GM19023 (cell line): Measurements from ENCODE around the gene ZNF143.
"Not testable (repeated sequence)": the region's sequence is repeated elsewhere in the genome, so short reads cannot be mapped to it uniquely, and the experiment has no call there.

Source experiments
- ATAC-seq: cut with Tn5 transposase; IDR thresholded peaks from one replicate; pipeline ENCODE4 v1.9.1; 2021; ENCODE audit warnings: mild to moderate bottlenecking, moderate library complexity; ENCODE audit not compliant: unreplicated experiment

Gene ZNF143

GRCh38 chr11:9460322-9461062 lies at the start of gene ZNF143:
Gene ZNF143, plus strand, starts transcription at chr11:9461012. Its CDS starts 10,297 bp downstream, at chr11:9471309.
- ATAC-seq = peak; percentile 88

- no peak for ATAC-seq
Measured at GRCh38 chr11:9428706-9429105, 32.1 kb upstream of the ZNF143 start.

- no peak for ATAC-seq
Measured at GRCh38 chr11:9438611-9439010, 22.2 kb upstream of the ZNF143 start.

GRCh38 chr11:9446230-9446629 lies 14.6 kb upstream of the ZNF143 start:
- no peak for ATAC-seq

GRCh38 chr11:9448576-9449352 lies 12.0 kb upstream of the ZNF143 start:
- no peak for ATAC-seq

- not testable (repeated sequence) for ATAC-seq
Measured at GRCh38 chr11:9452023-9452422, 8.8 kb upstream of the ZNF143 start.

- no peak for ATAC-seq
Measured at GRCh38 chr11:9455722-9456121, 5.1 kb upstream of the ZNF143 start.

- no peak for ATAC-seq
Measured at GRCh38 chr11:9459667-9460321, 1.0 kb upstream of the ZNF143 start.

GRCh38 chr11:9461063-9461759 lies 399 bp downstream of the ZNF143 start:
- peak; percentile 46 for ATAC-seq

GRCh38 chr11:9461760-9462134 lies 935 bp downstream of the ZNF143 start:
- no peak for ATAC-seq

- no peak for ATAC-seq
Measured at GRCh38 chr11:9462172-9462799, 1.5 kb downstream of the ZNF143 start.

- no peak for ATAC-seq
Measured at GRCh38 chr11:9462806-9463537, 2.2 kb downstream of the ZNF143 start.

GRCh38 chr11:9470765-9471164 lies 10.0 kb downstream of the ZNF143 start:
- no peak for ATAC-seq

GRCh38 chr11:9473408-9473807 lies 12.6 kb downstream of the ZNF143 start:
- ATAC-seq = no peak

- ATAC-seq = no peak
Measured at GRCh38 chr11:9479899-9480298, 19.1 kb downstream of the ZNF143 start.

GRCh38 chr11:9489080-9489765 lies 28.4 kb downstream of the ZNF143 start:
- no peak for ATAC-seq

- no peak for ATAC-seq
Measured at GRCh38 chr11:9490376-9490775, 29.6 kb downstream of the ZNF143 start.

- no peak for ATAC-seq
Measured at GRCh38 chr11:9493492-9493891, 32.7 kb downstream of the ZNF143 start.

GRCh38 chr11:9494316-9494715 lies 33.5 kb downstream of the ZNF143 start:
- no peak for ATAC-seq
